ENCODE data around the gene B4GALT5. TPM values are rescaled to one million over a fixed set of nuclear protein-coding genes. Genes with fewer than 3 reads are reported as not detected.

B4GALT5 gene
- total RNA-seq, 3 donors from 2014 or later (not counting 1 experiment from before 2014, with no cell fraction given): 15.5 to 29.1 (median 28.6) TPM

- Histone ChIP-seq H3K4me3 (ENCODE audit: low read length) (no peak overlapping the region), H3K27ac (ENCODE audit: low read length) (no peak overlapping the region), H3K9me3 (ENCODE audit: control insufficient read depth, insufficient read depth, low read length) (no peaks in the 10 kb centered on the region), H3K4me1 (ENCODE audit: control insufficient read depth, insufficient read depth, low read length) (peaks cover 23% of the 10 kb centered on the region), H3K36me3 (ENCODE audit: control insufficient read depth, insufficient read depth, low read length) (no peaks in the 10 kb centered on the region), H3K27me3 (ENCODE audit: control insufficient read depth, insufficient read depth, low read length) (no peaks in the 10 kb centered on the region)
- no peak for ATAC-seq
- no peaks in the 10 kb centered on the region for H3K9me3 Mint-ChIP-seq
- peaks cover 10 to 13% of the 10 kb centered on the region in 2 donors for H3K4me1 Mint-ChIP-seq
- 90% methylated on average over 6 of the region's 6 CpGs for WGBS (ENCODE audit: insufficient coverage)
- intact Hi-C loops (cut with micrococcal nuclease): no loop called here
- no peak overlapping the region for H3K27ac Mint-ChIP-seq
- no peak for TF ChIP-seq CTCF (IDR thresholded peaks at IDR 0.05)
- no peak overlapping the region for H3K4me3 Mint-ChIP-seq
- no peaks in the 10 kb centered on the region for H3K36me3 Mint-ChIP-seq
- DNase-seq: no peak
- peaks cover 0 to 3% of the 10 kb centered on the region in 2 donors for H3K27me3 Mint-ChIP-seq (ENCODE audit: low read depth in 2 of 2)
Measured at GRCh38 chr20:49624317-49624716, 89.4 kb downstream of the B4GALT5 start.

- H3K9me3 ChIP-seq (ENCODE audit: control insufficient read depth, insufficient read depth, low read length): no peaks in the 10 kb centered on the region
- H3K27me3 ChIP-seq (ENCODE audit: control insufficient read depth, insufficient read depth, low read length): no peaks in the 10 kb centered on the region
- no peak for TF ChIP-seq CTCF (IDR thresholded peaks at IDR 0.05)
- Mint-ChIP-seq H3K27ac (no peak overlapping the region), H3K36me3 (no peaks in the 10 kb centered on the region), H3K4me3 (no peak overlapping the region), H3K4me1 (peaks cover 10 to 13% of the 10 kb centered on the region in 2 donors), H3K9me3 (no peaks in the 10 kb centered on the region), H3K27me3 (ENCODE audit: low read depth in 2 of 2) (peaks cover 0 to 3% of the 10 kb centered on the region in 2 donors)
- no peaks in the 10 kb centered on the region for H3K36me3 ChIP-seq (ENCODE audit: control insufficient read depth, insufficient read depth, low read length)
- peaks cover 23% of the 10 kb centered on the region for H3K4me1 ChIP-seq (ENCODE audit: control insufficient read depth, insufficient read depth, low read length)
- 100% methylated on average over 1 of the region's 1 CpG for WGBS (ENCODE audit: insufficient coverage)
- DNase-seq: no peak
- no peak overlapping the region for H3K27ac ChIP-seq (ENCODE audit: low read length)
- no peak for ATAC-seq
- H3K4me3 ChIP-seq (ENCODE audit: low read length): no peak overlapping the region
- intact Hi-C loops (cut with micrococcal nuclease): no loop called here
Measured at GRCh38 chr20:49622243-49622642, 91.4 kb downstream of the B4GALT5 start.

DNA sequence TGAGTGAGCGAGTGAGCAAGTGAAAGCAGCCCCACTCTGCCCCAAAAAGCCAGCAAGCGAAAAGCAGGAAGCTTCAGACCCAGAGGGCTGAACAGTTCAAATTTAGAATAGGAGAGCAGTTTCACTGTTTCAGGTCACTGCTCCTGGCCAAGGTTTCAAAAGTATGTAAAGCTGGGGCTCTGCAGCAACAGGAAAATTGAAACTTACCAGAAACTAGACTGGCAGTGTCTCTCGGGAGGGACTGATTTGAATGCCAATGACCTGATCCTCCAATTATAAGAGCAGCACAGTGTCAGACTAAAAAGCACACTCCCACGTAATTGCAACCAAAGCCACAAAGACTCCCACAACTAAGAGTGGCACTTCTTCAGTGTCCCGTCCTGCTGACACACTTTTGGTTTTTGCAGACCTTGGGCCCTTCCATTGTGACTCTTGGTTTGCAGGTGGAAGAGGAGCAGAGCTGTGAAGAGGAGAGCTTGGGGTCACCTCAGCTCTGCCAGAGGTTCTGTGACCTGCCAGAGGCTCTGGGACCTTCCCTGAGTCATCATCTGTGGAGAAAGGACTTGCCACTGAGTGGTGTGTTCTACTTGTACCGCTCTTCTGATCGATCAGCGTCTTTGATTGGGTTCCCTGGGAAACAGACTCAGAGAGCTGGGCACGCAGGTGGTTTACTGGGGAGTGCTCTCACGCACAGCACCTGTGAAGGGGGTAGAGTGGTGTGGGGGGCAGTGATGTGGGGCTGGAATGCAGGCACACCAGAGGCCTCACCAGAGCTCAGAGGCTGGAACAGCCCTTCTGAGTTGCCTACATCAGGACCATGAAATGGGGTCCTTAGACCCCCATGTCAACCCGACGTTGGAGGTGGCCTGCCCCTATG is 93.1 kb downstream of the B4GALT5 start:
- Histone ChIP-seq H3K9me3 (ENCODE audit: control insufficient read depth, insufficient read depth, low read length) (no peaks in the 10 kb centered on the region), H3K27ac (ENCODE audit: low read length) (no peak overlapping the region), H3K4me1 (ENCODE audit: control insufficient read depth, insufficient read depth, low read length) (peaks cover 23% of the 10 kb centered on the region), H3K36me3 (ENCODE audit: control insufficient read depth, insufficient read depth, low read length) (no peaks in the 10 kb centered on the region), H3K4me3 (ENCODE audit: low read length) (no peak overlapping the region), H3K27me3 (ENCODE audit: control insufficient read depth, insufficient read depth, low read length) (no peaks in the 10 kb centered on the region)
- peak in 1 of 2 donors; percentile 40 for DNase-seq
- Mint-ChIP-seq H3K4me3 (no peak overlapping the region), H3K9me3 (no peaks in the 10 kb centered on the region), H3K4me1 (peaks cover 6 to 8% of the 10 kb centered on the region in 2 donors), H3K27me3 (ENCODE audit: low read depth in 2 of 2) (peaks cover 0 to 3% of the 10 kb centered on the region in 2 donors), H3K36me3 (no peaks in the 10 kb centered on the region), H3K27ac (no peak overlapping the region)
- intact Hi-C loops (cut with micrococcal nuclease): no loop called here
- peak; percentile 71 to 87 (median 73) for ATAC-seq
- 53% methylated on average over 12 of the region's 12 CpGs for WGBS (ENCODE audit: insufficient coverage)
- no peak for TF ChIP-seq CTCF (IDR thresholded peaks at IDR 0.05)

Data from natural killer cell (primary cell).